ENCODE measurements around the gene ASMTL.
"Not testable (repeated sequence)": the region's sequence is repeated elsewhere in the genome, so short reads cannot be mapped to it uniquely, and the experiment has no call there.

ASMTL gene

GRCh38 chrX:1435241-1435895, 17.3 kb downstream of the ASMTL start:
- TF ChIP-seq CTCF (IDR thresholded peaks at IDR 0.05; ENCODE audit: low read depth, low read length), result no peak
- DNase-seq (ENCODE audit: low read depth in 2 of 2), result no peak
- H3K4me3 ChIP-seq (replicated peaks in 1 of 2; ENCODE audit: low read depth in 2 of 2, low read length in 2 of 2), result no peak overlapping the region

- no peak for TF ChIP-seq CTCF (IDR thresholded peaks at IDR 0.05; ENCODE audit: low read depth, low read length)
- DNase-seq (ENCODE audit: low read depth in 2 of 2), result no peak
- no peak overlapping the region for H3K4me3 ChIP-seq (replicated peaks in 1 of 2; ENCODE audit: low read depth in 2 of 2, low read length in 2 of 2)
Measured at GRCh38 chrX:1434871-1435240, 17.9 kb downstream of the ASMTL start.

DNA sequence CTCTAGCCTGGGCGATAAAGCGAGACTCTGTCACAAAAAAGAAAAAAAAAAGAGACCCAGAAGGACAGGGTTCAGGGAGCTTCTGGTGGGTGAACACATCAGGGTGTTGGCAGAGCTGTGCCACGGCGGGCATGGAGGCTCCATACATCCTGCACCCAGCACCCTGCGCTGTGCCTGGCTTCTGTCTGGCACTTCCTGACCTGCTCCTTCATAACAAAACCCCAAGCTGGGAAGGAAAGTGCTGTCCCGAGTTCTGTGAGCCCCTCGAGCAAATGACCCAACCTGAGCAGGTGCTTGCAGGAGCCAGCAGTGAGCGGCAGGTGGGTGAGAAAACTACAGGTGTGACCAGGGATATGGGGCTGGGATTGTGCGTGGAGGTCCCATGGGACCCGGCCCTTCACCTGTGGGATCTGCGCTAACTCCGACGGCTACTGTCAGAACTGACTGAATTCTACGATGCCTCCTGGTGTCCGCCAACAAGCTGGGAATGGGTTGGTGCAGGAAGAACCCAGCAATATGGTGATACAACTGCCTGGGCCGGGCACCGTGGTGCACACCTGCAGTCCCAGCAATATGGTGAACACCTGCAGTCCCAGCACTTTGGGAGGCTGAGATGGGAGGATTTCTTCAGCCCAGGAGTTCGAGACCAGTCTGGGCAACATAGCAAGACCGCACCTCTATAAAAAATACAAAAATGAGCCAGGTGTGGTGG, 18.9 kb downstream of the ASMTL start:
- no peak overlapping the region for H3K4me3 ChIP-seq (replicated peaks in 1 of 2; ENCODE audit: low read depth in 2 of 2, low read length in 2 of 2)
- no peak for TF ChIP-seq CTCF (IDR thresholded peaks at IDR 0.05; ENCODE audit: low read depth, low read length)
- no peak for DNase-seq (ENCODE audit: low read depth in 2 of 2)

- TF ChIP-seq CTCF (IDR thresholded peaks at IDR 0.05; ENCODE audit: low read depth, low read length), result no peak
- no peak for DNase-seq (ENCODE audit: low read depth in 2 of 2)
- no peak overlapping the region for H3K4me3 ChIP-seq (replicated peaks in 1 of 2; ENCODE audit: low read depth in 2 of 2, low read length in 2 of 2)
Measured at GRCh38 chrX:1430451-1430850, 22.3 kb downstream of the ASMTL start.

GRCh38 chrX:1427756-1428155, 25.0 kb downstream of the ASMTL start:
- no peak overlapping the region for H3K4me3 ChIP-seq (replicated peaks in 1 of 2; ENCODE audit: low read depth in 2 of 2, low read length in 2 of 2)
- DNase-seq (ENCODE audit: low read depth in 2 of 2), result no peak
- TF ChIP-seq CTCF (IDR thresholded peaks at IDR 0.05; ENCODE audit: low read depth, low read length), result no peak

DNA sequence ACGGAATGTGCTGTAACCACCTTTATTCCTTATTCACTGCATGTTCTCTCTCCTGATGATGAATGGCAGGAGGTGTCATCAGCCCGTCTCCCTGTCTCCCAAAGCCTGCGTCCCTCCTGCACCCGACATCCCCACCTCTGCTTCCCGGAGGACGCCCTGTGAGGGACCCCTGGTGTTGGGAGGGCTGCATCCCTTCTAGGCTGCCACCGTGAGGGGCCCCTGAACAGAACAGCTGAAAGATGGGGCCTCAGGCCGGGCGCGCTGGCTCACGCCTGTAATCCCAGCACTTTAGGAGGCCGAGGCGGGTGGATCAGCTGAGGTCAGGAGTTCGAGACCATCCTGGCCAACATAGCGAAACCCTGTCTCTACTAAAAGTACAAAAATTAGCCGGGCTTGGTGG, 26.4 kb downstream of the ASMTL start:
- not testable (repeated sequence) for DNase-seq (ENCODE audit: low read depth in 2 of 2)

DNA sequence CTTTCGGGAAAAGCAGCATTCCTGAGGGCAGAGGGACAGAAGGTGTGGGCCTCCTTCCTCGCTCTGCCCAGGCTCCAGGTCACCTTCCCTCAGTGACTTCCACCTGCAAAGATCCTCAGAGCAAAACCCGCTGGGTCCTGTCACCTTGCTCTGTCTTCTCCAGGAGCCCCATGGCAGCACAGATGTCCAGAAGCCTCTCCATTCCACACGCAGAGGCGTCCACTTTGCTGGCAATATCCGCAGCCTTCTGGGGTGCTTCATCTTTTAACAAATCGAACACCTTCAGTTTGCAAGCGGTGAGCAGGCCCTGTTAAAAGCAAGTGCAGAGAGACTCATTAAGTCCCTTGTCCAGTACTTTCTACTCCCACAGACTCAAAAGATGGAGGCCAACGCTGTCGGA, 27.3 kb downstream of the ASMTL start:
- no peak overlapping the region for H3K4me3 ChIP-seq (replicated peaks in 1 of 2; ENCODE audit: low read depth in 2 of 2, low read length in 2 of 2)
- TF ChIP-seq CTCF (IDR thresholded peaks at IDR 0.05; ENCODE audit: low read depth, low read length), result no peak
- no peak for DNase-seq (ENCODE audit: low read depth in 2 of 2)

More for the DNA sequence above, 26.4 kb downstream of the ASMTL start:
- not testable (repeated sequence) for H3K4me3 ChIP-seq (replicated peaks in 1 of 2; ENCODE audit: low read depth in 2 of 2, low read length in 2 of 2)

Measured in cardiac fibroblast (primary cell).